OCI-LY7 (cell line): ENCODE results near the gene SULT1C2. TPM values are rescaled to one million over a fixed set of nuclear protein-coding genes. Genes with fewer than 3 reads are reported as not detected.

Source experiments
- BruUV-seq: library from RNA; stranded (reverse); fragments of 400-500 nt; replicated peaks from 2 replicates; lab custom pipeline; 2021; lab: Mats Ljungman, UMichigan
- CTCF ChIA-PET: fragments of 300-600 bp; sonication (Branson Sonifier 250); formaldehyde crosslinking; loops from one replicate; lab custom pipeline; 2022; ENCODE audit warnings: antibody characterized with exemption; ENCODE audit not compliant: unreplicated experiment; lab: Charles Lee
- POLR2A ChIA-PET: fragments of 300-600 bp; sonication (Branson Sonifier 250); formaldehyde crosslinking; loops from one replicate; lab custom pipeline; 2022; ENCODE audit warnings: antibody characterized with exemption; lab: Charles Lee
- DNase-seq: peaks from one replicate; pipeline ENCODE4 v3.0.0-alpha.2; 2015; ENCODE audit warnings: low spot score
- H2AFZ ChIP-seq: fragments of 200-600 bp; sonication (generic), shearing (Covaris generic); 2 replicates; pipeline ENCODE4 v1.6.1; 2014; ENCODE audit warnings: mild to moderate bottlenecking, antibody characterized with exemption, low read length, moderate library complexity
- H3K27ac ChIP-seq: fragments of 200-600 bp; sonication (generic); 2 replicates; pipeline ENCODE4 v1.5.1; 2014; ENCODE audit warnings: mixed run types, low read depth, mild to moderate bottlenecking, moderate library complexity, low read length, inconsistent platforms; ENCODE audit not compliant: poor library complexity, severe bottlenecking
- H3K36me3 ChIP-seq: fragments of 200-600 bp; sonication (generic); 2 replicates; pipeline ENCODE4 v1.6.1; 2014; ENCODE audit warnings: mild to moderate bottlenecking, antibody characterized with exemption, low read length, moderate library complexity, mixed read lengths; ENCODE audit not compliant: insufficient read depth
- H3K4me1 ChIP-seq: fragments of 200-600 bp; sonication (generic); 2 replicates; pipeline ENCODE4 v1.5.1; 2014; ENCODE audit warnings: mild to moderate bottlenecking, low read length; ENCODE audit not compliant: insufficient read depth, poor library complexity, severe bottlenecking
- H3K4me2 ChIP-seq: fragments of 200-600 bp; sonication (generic); 2 replicates; pipeline ENCODE4 v1.6.1; 2014; ENCODE audit warnings: mild to moderate bottlenecking, low read length
- H3K4me3 ChIP-seq: fragments of 200-600 bp; sonication (generic); 2 replicates; pipeline ENCODE4 v1.5.1; 2014; ENCODE audit warnings: mild to moderate bottlenecking, low read depth, low read length; ENCODE audit not compliant: poor library complexity, severe bottlenecking
- H3K79me2 ChIP-seq: fragments of 200-600 bp; sonication (generic); 2 replicates; pipeline ENCODE4 v1.6.1; 2016; ENCODE audit warnings: low read depth, mild to moderate bottlenecking, low read length, moderate library complexity, mixed read lengths; ENCODE audit not compliant: insufficient read depth
- H3K9me2 ChIP-seq: fragments of 200-600 bp; sonication (generic); 2 replicates; pipeline ENCODE4 v1.6.1; 2016; ENCODE audit warnings: mild to moderate bottlenecking, low read length, mixed read lengths; ENCODE audit not compliant: insufficient read depth
- H3K9me3 ChIP-seq: fragments of 200-600 bp; sonication (generic); 2 replicates; pipeline ENCODE4 v1.6.1; 2014; ENCODE audit warnings: mild to moderate bottlenecking, mixed run types, low read length, mixed read lengths
- H4K20me1 ChIP-seq: fragments of 200-600 bp; sonication (generic); 2 replicates; pipeline ENCODE4 v1.6.1; 2014; ENCODE audit warnings: mild to moderate bottlenecking, antibody characterized with exemption, low read length, moderate library complexity, mixed read lengths; ENCODE audit not compliant: insufficient read depth
- CTCF ChIP-seq: fragments of 200-600 bp; sonication (generic); conservative IDR thresholded peaks from 2 replicates; pipeline ENCODE4 v1.5.1; 2014; ENCODE audit warnings: mild to moderate bottlenecking, antibody characterized with exemption, low read length, moderate library complexity, mixed read lengths
- EZH2phosphoT487 ChIP-seq: fragments of 200-600 bp; sonication (generic); IDR thresholded peaks from 2 replicates; pipeline ENCODE4 v1.6.1; 2018; ENCODE audit warnings: low read depth, borderline replicate concordance, mild to moderate bottlenecking, mixed run types, antibody characterized with exemption, low read length, moderate library complexity, mixed read lengths
- intact Hi-C: fragments of 100-400 bp; cut with micrococcal nuclease; formaldehyde crosslinking; loops from one replicate; pipeline ENCODE4 v1.10.0; 2022; ENCODE audit not compliant: unreplicated experiment
- total RNA-seq, 2 experiments: library from RNA; depleted of rRNA in 1 of 2; stranded (reverse); fragments of >200 nt in 1 of 2; shearing (Covaris generic) in 1 of 2; gene quantifications; 2 replicates each; pipeline ENCODE4 v1.2.3, GENCODE V29; 2014 to 2022

The SULT1C2 gene
- total RNA-seq, 2 experiments from 2014 or later: not detected

GRCh38 chr2:108268001-108268400, 20.7 kb upstream of the SULT1C2 start:
- H3K79me2 ChIP-seq: no peaks in the 10 kb centered on the region
- H3K9me2 ChIP-seq: no peaks in the 10 kb centered on the region
- no peaks in the 10 kb centered on the region for H3K36me3 ChIP-seq
- no peaks in the 10 kb centered on the region for H3K9me3 ChIP-seq
- H3K4me3 ChIP-seq: no peak overlapping the region
- CTCF ChIA-PET: no interaction called here
- no peak for DNase-seq
- no peak overlapping the region for H3K4me2 ChIP-seq
- POLR2A ChIA-PET: no interaction called here
- H3K4me1 ChIP-seq: no peaks in the 10 kb centered on the region
- no TSS peak for BruUV-seq
- H3K27ac ChIP-seq: no peak overlapping the region
- H2AFZ ChIP-seq: no peak overlapping the region
- TF ChIP-seq CTCF (no peak), EZH2phosphoT487 (no peak)
- intact Hi-C loops: no loop called here
- H4K20me1 ChIP-seq: no peaks in the 10 kb centered on the region

- TF ChIP-seq EZH2phosphoT487 (no peak), CTCF (no peak)
- ChIA-PET CTCF (no interaction called here), POLR2A (no interaction called here)
- H3K9me3 ChIP-seq: no peaks in the 10 kb centered on the region
- H3K9me2 ChIP-seq: no peaks in the 10 kb centered on the region
- intact Hi-C loops: no loop called here
- H3K27ac ChIP-seq: no peak overlapping the region
- no peaks in the 10 kb centered on the region for H3K79me2 ChIP-seq
- no TSS peak for BruUV-seq
- DNase-seq: no peak
- no peaks in the 10 kb centered on the region for H4K20me1 ChIP-seq
- H3K4me3 ChIP-seq: no peak overlapping the region
- H3K4me2 ChIP-seq: no peak overlapping the region
- H3K36me3 ChIP-seq: no peaks in the 10 kb centered on the region
- H2AFZ ChIP-seq: no peak overlapping the region
- H3K4me1 ChIP-seq: no peaks in the 10 kb centered on the region
Observed at GRCh38 chr2:108270346-108270745, 18.3 kb upstream of the SULT1C2 start.

GRCh38 chr2:108270768-108271506, 17.8 kb upstream of the SULT1C2 start:
- Histone ChIP-seq H3K4me3 (no peak overlapping the region), H2AFZ (no peak overlapping the region), H3K4me1 (no peaks in the 10 kb centered on the region), H3K79me2 (no peaks in the 10 kb centered on the region), H3K27ac (no peak overlapping the region), H4K20me1 (no peaks in the 10 kb centered on the region), H3K9me2 (no peaks in the 10 kb centered on the region), H3K9me3 (no peaks in the 10 kb centered on the region), H3K4me2 (no peak overlapping the region), H3K36me3 (no peaks in the 10 kb centered on the region)
- CTCF ChIA-PET: interaction anchor here (0.7 kb wide), 1 partner anchor 17 kb away, joined by 3 read pairs; no protein-coding TSS in a partner anchor
- DNase-seq: no peak
- POLR2A ChIA-PET: no interaction called here
- BruUV-seq: no TSS peak
- TF ChIP-seq EZH2phosphoT487: no peak
- TF ChIP-seq CTCF: no peak
- intact Hi-C loops: no loop called here
